ENCODE results near the gene TSPAN8.
"Not testable (repeated sequence)": the region's sequence is repeated elsewhere in the genome, so short reads cannot be mapped to it uniquely, and the experiment has no call there.

The TSPAN8 gene

GRCh38 chr12:71164568-71165197 lies 6.9 kb upstream of the TSPAN8 start:
- no peak for DNase-seq (ENCODE audit: low read depth, low spot score)

DNA sequence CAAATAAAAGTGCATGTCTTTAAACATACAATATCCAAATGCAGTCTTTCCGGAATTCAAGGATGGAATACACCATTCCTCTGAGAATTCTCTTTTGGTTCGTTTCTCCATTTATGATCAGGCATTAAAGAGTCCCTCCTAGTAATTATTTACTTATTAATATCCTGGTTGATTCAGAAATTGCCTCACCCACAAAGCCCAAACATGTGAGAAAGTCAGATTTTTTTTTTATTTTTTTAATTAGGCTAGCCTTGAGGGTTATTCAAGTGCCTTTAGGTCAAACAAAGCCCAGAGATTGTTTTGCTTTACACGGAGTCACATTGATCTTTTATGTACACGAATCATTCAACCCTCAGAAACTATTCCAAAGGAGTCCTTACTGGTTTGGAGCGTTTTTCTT lies 6.4 kb upstream of the TSPAN8 start:
- DNase-seq (ENCODE audit: low read depth, low spot score), result no peak

DNA sequence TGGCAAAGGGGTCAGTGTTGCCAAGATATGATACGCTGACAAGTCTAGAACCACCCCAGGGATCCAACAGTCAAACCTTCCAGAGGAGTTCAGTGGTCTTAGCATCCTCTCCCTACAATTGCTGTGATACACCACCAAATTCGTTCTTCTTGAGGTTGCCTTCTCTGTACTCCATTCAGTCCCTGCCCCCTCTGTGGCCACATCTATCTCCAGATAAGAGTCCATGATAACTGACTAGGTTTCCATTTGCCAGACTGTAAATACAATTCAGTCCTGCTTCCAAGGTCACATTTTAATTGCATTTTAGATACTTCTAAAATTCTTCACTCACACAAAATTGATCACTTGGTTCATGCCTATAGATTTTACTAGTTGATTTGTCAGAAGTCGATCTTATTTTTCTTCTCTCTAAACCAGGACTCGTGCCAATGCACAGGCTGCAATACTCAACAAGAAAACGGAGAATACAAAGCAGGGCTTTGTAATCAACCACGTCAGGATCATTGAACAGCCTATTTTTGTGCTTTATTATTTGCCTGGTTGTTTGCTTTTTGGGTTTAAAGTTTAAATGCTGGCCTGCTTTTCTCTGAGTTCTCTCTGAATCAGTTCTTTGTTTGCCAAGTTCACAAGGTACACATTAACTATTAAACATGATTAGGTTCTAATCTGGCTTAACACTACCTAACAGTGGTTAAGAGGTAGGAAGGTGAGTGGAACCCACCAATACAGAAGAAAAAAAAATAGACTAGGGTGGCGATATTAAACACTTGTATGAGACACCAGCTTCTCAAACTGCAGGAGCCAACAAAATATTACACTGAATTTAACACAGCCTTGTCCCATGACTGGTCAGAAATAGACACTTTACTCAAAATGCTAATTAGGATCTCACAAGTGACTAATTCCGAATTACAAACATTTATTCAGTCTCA lies 5.3 kb upstream of the TSPAN8 start:
- DNase-seq (ENCODE audit: low read depth, low spot score), result no peak

GRCh38 chr12:71161591-71161990 lies 3.8 kb upstream of the TSPAN8 start:
- DNase-seq (ENCODE audit: low read depth, low spot score), result no peak

GRCh38 chr12:71160585-71160984 lies 2.8 kb upstream of the TSPAN8 start:
- DNase-seq (ENCODE audit: low read depth, low spot score), result no peak

- no peak for DNase-seq (ENCODE audit: low read depth, low spot score)
These were observed 2.1 kb upstream of the TSPAN8 start for GRCh38 chr12:71159878-71160277.

GRCh38 chr12:71159264-71159663 lies 1.5 kb upstream of the TSPAN8 start:
- DNase-seq (ENCODE audit: low read depth, low spot score), result no peak

DNA sequence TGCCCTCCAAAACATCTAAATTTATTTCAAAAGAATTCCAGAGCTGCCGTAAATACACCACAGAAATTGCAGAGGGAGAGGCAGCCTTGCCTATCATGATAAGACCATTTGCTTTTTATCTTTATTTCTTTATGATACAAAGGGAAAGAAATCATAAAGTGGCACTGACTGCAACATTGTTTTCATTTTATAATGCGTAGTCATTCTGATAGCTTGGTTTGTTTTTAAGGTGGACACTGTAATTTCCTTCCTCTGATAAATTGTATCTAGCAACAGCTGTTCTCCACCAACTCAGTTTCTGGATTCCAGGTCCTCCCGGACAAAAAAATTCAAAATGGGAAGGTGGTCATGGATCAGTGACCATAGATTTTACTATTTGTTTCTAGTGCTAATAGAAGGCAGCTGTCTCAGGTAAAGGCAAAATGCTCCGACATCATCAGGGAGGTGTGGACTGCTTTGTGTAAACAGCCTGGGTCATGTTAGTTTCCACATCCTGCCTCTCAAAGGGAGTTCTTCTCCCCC lies 623 bp upstream of the TSPAN8 start:
- no peak for DNase-seq (ENCODE audit: low read depth, low spot score)

DNA sequence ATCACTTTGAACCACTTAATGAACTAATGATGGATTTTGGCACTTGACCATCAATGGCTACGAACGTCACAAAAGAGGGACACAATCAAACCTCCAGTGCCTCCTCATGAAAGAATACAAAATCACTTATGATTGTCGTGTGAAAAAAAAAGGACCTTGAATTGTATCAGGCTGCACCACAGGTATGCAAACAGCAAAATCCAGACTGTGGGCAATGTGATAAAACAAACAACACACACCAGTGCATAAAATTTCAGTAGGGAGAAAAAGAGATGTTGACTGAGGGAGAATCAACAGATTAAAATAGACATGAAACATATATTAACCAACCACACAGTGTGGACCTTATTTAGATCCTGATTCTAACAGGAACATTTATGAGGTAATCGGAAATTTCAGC lies 2.6 kb downstream of the TSPAN8 start:
- DNase-seq (ENCODE audit: low read depth, low spot score), result no peak

GRCh38 chr12:71152851-71153250 lies 4.9 kb downstream of the TSPAN8 start:
- no peak for DNase-seq (ENCODE audit: low read depth, low spot score)

- DNase-seq (ENCODE audit: low read depth, low spot score), result not testable (repeated sequence)
These were observed 7.8 kb downstream of the TSPAN8 start for GRCh38 chr12:71150041-71150440.

GRCh38 chr12:71144682-71145081 lies 13.1 kb downstream of the TSPAN8 start:
- DNase-seq (ENCODE audit: low read depth, low spot score), result no peak

DNA sequence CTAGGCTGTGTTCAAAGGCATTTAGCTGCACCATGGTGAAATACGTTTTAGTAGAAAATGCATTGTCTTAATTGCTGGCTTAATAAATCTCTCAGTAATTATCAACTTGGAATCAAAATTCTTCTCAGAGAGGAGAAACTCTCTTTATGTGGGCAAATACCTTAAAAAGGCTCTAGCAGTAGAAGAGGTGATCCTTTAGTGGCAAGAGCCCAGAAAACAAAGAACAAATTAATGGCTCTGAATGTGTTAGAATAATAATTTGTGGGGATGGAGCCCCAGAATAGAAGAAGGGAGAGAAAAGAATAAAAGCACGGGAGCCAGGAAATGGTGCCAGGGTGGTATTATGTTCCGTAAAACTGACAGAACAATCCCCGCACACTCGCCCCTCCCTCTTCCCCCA lies 14.8 kb downstream of the TSPAN8 start:
- DNase-seq (ENCODE audit: low read depth, low spot score), result no peak

DNA sequence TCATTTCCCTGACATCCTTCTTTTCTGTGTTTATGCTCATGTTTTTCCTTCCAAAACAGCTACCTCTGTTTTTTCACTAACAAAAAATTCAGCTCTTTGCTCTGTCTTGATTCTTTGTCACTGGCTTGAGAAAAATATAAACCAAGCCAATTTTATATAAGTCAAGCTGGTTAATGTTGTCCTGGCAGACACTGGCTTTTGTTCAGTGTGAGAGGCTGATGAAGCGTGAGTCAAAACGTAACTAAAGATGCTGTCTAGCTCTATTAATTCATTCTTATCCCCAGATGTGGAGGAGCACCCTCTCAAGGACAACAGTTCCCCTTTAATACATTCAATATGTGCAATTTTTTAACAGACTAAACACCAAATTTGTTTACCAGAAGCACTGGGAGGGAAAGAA lies 15.8 kb downstream of the TSPAN8 start:
- DNase-seq (ENCODE audit: low read depth, low spot score), result no peak

DNA sequence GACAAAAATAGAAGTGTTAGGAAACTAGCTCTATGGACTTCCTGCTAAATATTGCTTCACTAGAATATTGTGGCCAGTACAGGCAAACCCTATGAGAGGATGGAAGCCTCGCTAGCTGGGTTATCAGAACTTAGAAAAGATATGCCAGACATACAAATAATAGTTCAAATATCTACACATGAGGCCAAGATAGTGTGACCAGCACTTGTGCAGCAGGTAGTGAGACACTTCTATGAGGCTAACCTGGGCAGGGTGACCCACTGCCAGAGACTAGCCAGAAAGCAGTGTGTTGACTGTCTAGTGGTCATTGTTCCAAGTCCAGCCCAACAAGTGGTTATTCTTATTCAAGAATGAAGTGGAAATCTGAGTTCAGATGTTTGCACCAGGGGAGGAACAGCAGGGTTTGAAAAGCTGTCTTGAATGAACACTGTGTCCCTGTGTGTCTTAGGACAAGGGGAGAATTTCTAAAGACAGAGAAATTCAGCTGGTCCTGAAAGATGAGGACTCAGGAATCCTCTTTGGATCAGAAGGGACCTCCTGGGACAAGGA lies 16.3 kb downstream of the TSPAN8 start:
- no peak for DNase-seq (ENCODE audit: low read depth, low spot score)

GRCh38 chr12:71139153-71139735 lies 18.6 kb downstream of the TSPAN8 start:
- DNase-seq (ENCODE audit: low read depth, low spot score), result no peak

DNA sequence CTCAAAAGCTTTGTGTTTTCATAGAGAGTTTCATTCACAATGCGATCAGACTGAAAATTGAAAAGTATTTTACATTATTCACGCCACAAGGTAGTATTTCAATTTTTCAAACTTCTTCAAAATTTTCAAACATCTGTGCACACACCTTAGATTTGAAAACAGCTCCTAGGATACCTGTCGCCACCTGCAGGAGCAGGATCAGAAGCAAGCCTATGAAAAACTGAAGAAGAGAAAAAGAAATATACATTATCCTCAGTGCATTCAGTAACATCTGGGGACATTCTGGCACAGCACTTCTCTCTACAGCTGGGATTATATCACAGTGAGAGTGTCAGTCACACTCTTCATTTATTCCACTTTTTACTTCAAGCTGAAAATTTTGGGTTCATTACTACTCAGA lies 19.8 kb downstream of the TSPAN8 start:
- no peak for DNase-seq (ENCODE audit: low read depth, low spot score)

DNA sequence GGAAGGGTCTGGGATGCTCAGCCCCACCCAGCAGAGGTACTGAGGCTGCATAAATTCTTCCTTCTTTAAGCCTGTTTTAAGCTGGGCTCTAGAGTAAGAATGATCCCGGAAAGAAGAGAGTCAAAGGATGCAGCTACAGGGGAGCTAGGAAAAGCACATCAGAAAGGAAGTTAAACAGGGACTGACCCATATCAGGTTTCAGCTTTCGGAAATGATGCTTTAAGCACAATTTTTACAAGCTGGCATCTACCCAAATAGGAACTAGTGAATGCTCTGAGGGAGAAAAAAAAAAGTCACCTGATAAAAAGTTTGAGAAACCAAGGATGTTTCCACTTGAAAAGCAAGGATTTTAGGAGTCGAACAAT lies 22.0 kb downstream of the TSPAN8 start:
- DNase-seq (ENCODE audit: low read depth, low spot score), result no peak

GRCh38 chr12:71135077-71135811 lies 22.6 kb downstream of the TSPAN8 start:
- DNase-seq (ENCODE audit: low read depth, low spot score), result no peak

- no peak for DNase-seq (ENCODE audit: low read depth, low spot score)
These were observed 23.4 kb downstream of the TSPAN8 start for GRCh38 chr12:71134405-71134804.

DNA sequence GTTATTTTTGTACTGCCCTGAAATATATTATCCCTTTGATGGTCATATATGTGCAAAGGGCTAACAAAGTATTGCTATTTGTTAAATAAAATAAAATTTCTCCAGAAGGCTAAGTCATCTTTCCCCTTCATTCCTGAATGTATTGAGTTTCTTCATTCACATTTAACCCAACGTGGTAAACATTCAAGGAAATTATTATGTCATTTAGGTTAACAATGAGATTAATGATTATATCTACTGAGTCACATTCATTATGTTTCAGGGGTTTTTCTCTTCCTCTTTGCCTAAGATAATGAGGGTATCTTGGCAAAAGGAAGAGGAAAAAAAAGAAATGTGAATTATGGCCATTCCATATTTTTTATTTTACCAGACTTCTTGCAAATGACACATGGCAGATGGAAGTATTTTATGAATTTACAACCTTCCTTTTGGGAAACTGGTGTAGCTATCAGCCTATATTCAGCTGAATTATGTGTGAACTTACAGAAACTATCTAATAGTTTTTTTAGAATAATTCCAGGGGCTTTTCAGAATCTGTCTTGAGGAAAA lies 27.2 kb downstream of the TSPAN8 start:
- DNase-seq (ENCODE audit: low read depth, low spot score), result no peak
